Measurements from ENCODE around the gene OTOP2. TPM values are rescaled to one million over a fixed set of nuclear protein-coding genes. Genes with fewer than 3 reads are reported as not detected.

The OTOP2 gene
- total RNA-seq, 4 donors from 2014 or later, result 3.4 to 99.1 (median 62.6) TPM

DNA sequence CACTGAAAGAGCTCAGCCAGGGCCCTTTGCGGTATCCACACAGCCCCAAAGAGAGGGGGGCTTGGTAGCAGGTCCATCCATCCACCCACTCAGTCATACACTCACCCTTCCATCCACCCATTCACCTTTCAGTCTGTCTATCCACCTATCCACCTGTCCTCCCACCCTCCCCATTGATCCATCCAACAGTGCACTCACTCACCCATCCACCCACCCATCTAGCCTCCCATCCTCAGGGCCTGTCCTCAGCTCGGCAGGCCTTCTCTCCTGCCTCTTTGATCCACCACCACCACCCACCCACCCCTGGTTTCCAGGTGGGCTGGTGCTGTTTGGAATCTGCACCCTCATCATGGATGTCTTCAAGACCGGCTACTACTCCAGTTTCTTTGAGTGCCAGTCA, 1.2 kb downstream of the OTOP2 start:
- TF ChIP-seq POLR2A (IDR thresholded peaks at IDR 0.05) (no peak), POLR2AphosphoS5 (IDR thresholded peaks at IDR 0.05) (no peak), EP300 (IDR thresholded peaks at IDR 0.05; ENCODE audit: low read depth) (no peak)
- TF ChIP-seq, protein P1, sequence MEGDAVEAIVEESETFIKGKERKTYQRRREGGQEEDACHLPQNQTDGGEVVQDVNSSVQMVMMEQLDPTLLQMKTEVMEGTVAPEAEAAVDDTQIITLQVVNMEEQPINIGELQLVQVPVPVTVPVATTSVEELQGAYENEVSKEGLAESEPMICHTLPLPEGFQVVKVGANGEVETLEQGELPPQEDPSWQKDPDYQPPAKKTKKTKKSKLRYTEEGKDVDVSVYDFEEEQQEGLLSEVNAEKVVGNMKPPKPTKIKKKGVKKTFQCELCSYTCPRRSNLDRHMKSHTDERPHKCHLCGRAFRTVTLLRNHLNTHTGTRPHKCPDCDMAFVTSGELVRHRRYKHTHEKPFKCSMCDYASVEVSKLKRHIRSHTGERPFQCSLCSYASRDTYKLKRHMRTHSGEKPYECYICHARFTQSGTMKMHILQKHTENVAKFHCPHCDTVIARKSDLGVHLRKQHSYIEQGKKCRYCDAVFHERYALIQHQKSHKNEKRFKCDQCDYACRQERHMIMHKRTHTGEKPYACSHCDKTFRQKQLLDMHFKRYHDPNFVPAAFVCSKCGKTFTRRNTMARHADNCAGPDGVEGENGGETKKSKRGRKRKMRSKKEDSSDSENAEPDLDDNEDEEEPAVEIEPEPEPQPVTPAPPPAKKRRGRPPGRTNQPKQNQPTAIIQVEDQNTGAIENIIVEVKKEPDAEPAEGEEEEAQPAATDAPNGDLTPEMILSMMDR (IDR thresholded peaks at IDR 0.05), result no peak
- WGBS, 2 donors (ENCODE audit: low coverage in 1 of 2), result 68 to 83% methylated on average over 1 to 3 of the region's 3 CpGs
- Histone ChIP-seq H3K4me1 (peaks cover 10 to 24% (median 15%) of the 10 kb centered on the region in 4 donors), H3K27me3 (peaks cover 88% of the 10 kb centered on the region), H3K36me3 (no peaks in the 10 kb centered on the region), H3K4me3 (no peak overlapping the region), H3K27ac (no peak overlapping the region), H3K9me3 (no peaks in the 10 kb centered on the region)
- in situ Hi-C loops (cut with MboI; ENCODE audit: low pct_ligation_motif_present in 1 of 4, low pct_unique_long_range_greater_than_20kb in 1 of 4, low sequenced_read_pairs in 3 of 4), result no loop called here
- intact Hi-C loops (cut with DNase I; ENCODE audit: low total_unique reads), result no loop called here
- DNase-seq, result no peak

DNA sequence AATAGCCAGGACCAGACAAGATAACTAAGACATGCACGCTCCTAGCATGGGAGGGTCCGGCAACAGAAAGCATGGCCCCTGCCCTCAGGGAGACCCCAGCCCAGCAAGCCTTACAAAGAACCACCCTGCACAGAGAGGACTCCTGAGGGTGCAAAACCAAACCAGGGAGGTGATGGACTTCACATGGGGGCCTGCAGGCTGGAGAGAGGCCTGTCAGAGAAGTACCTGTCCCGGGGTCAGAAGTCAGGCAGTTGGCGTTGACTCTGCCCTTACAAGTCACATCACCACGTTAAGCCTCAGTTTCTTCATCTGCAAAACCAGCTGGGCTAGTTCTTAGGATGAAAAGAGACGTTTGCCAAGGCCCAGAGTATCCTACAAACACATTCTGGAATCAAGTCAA, 4.7 kb downstream of the OTOP2 start:
- intact Hi-C loops (cut with DNase I; ENCODE audit: low total_unique reads), result loop anchor here (1.0 kb wide), 1 partner anchor 25 kb away; no protein-coding TSS in a partner anchor
- in situ Hi-C loops (cut with MboI; ENCODE audit: low pct_ligation_motif_present in 1 of 4, low pct_unique_long_range_greater_than_20kb in 1 of 4, low sequenced_read_pairs in 3 of 4), result no loop called here
- Histone ChIP-seq H3K27me3 (peaks cover 82% of the 10 kb centered on the region), H3K4me1 (peaks cover 1 to 12% (median 6%) of the 10 kb centered on the region in 4 donors), H3K4me3 (no peak overlapping the region), H3K9me3 (no peaks in the 10 kb centered on the region), H3K36me3 (no peaks in the 10 kb centered on the region), H3K27ac (no peak overlapping the region)
- 71% methylated on average over 6 of the region's 6 CpGs; no CpG with 5 or more reads in 1 of the 2 donors for WGBS, 2 donors (ENCODE audit: low coverage in 1 of 2)
- TF ChIP-seq EP300 (IDR thresholded peaks at IDR 0.05; ENCODE audit: low read depth) (no peak), POLR2AphosphoS5 (IDR thresholded peaks at IDR 0.05) (no peak), POLR2A (IDR thresholded peaks at IDR 0.05) (no peak)
- TF ChIP-seq, protein P1 (IDR thresholded peaks at IDR 0.05), result no peak
- DNase-seq, result no peak

DNA sequence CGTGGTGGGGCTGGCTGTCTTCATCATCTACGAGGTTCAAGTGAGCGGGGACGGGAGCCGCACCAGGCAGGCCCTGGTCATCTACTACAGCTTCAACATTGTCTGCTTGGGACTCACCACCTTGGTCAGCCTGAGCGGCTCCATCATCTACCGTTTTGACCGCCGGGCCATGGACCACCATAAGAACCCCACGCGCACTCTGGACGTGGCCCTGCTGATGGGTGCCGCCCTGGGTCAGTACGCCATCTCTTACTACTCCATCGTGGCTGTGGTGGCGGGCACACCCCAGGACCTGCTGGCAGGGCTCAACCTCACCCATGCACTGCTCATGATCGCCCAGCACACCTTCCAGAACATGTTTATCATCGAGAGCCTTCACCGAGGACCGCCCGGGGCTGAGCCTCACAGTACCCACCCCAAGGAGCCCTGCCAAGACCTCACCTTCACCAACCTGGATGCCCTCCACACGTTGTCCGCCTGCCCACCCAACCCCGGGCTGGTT, 6.5 kb downstream of the OTOP2 start:
- no peak for DNase-seq
- intact Hi-C loops (cut with DNase I; ENCODE audit: low total_unique reads), result no loop called here
- Histone ChIP-seq H3K36me3 (no peaks in the 10 kb centered on the region), H3K9me3 (no peaks in the 10 kb centered on the region), H3K27ac (no peak overlapping the region), H3K4me3 (no peak overlapping the region), H3K4me1 (peaks cover 0 to 2% (median 1%) of the 10 kb centered on the region in 4 donors), H3K27me3 (peaks cover 82% of the 10 kb centered on the region)
- in situ Hi-C loops (cut with MboI; ENCODE audit: low pct_ligation_motif_present in 1 of 4, low pct_unique_long_range_greater_than_20kb in 1 of 4, low sequenced_read_pairs in 3 of 4), result no loop called here
- TF ChIP-seq EP300 (IDR thresholded peaks at IDR 0.05; ENCODE audit: low read depth) (no peak), POLR2A (IDR thresholded peaks at IDR 0.05) (no peak), POLR2AphosphoS5 (IDR thresholded peaks at IDR 0.05) (no peak)
- TF ChIP-seq, protein P1 (IDR thresholded peaks at IDR 0.05), result no peak
- WGBS, 2 donors (ENCODE audit: low coverage in 1 of 2), result 88 to 90% methylated on average over 4 to 22 of the region's 24 CpGs

DNA sequence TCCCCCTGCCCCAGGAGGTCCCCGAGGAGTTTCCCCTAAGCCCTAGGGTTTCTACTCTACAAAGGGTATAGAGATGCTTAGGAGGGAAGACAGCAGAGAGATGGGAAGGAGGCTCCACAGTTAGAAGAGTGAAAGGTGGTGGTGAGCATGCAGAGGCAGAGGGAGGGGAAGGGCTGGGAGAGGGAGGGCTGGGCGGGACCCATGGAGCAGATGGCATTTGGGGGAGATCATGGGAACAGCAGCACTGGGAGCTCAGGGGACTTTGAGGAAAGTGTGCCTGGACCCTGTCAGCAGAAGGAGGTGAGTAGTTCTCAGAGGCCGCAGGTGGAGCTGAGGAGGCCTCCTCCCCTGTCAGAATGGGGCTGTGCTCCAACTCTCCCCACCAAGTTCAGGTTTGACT, 11.0 kb downstream of the OTOP2 start:
- H3K9me3 ChIP-seq, result no peaks in the 10 kb centered on the region
- TF ChIP-seq, protein P1 (IDR thresholded peaks at IDR 0.05), result no peak
- TF ChIP-seq POLR2A (IDR thresholded peaks at IDR 0.05), result no peak
- no peak for TF ChIP-seq EP300 (IDR thresholded peaks at IDR 0.05; ENCODE audit: low read depth)
- TF ChIP-seq POLR2AphosphoS5 (IDR thresholded peaks at IDR 0.05), result no peak
- no peak overlapping the region for H3K27ac ChIP-seq
- intact Hi-C loops (cut with DNase I; ENCODE audit: low total_unique reads) (no loop called here), in situ Hi-C loops (cut with MboI; ENCODE audit: low pct_ligation_motif_present in 1 of 4, low pct_unique_long_range_greater_than_20kb in 1 of 4, low sequenced_read_pairs in 3 of 4) (no loop called here)
- no peaks in the 10 kb centered on the region for H3K36me3 ChIP-seq
- no peak overlapping the region for H3K4me3 ChIP-seq
- no peak for DNase-seq
- WGBS, 2 donors (ENCODE audit: low coverage in 1 of 2), result 57 to 59% methylated on average over 2 to 3 of the region's 3 CpGs
- peaks cover 0 to 11% (median 9%) of the 10 kb centered on the region in 4 donors for H3K4me1 ChIP-seq
- H3K27me3 ChIP-seq, result peaks cover 89% of the 10 kb centered on the region

Data from transverse colon (tissue), 4 donors.